ENCODE measurements around the gene LZTS3. TPM values are rescaled to one million over a fixed set of nuclear protein-coding genes. Genes with fewer than 3 reads are reported as not detected.

LZTS3 gene
- total and polyA plus RNA-seq, 2 of the 13 experiments (the other 11 are each of a cell fraction or from before 2014, with no cell fraction given) = 10.1 to 31.3 TPM

GRCh38 chr20:3194617-3195280 is 21.4 kb upstream of the LZTS3 start:
- CTCF ChIA-PET (ENCODE audit: low intra/inter-chr PET ratio, low total read pairs) = no interaction called here
- H3K4me3 ChIP-seq (replicated peaks in 1 of 3; ENCODE audit: insufficient read depth in 1 of 3, low read depth in 2 of 3, low read length in 3 of 3) = no peak overlapping the region
- no peaks in the 10 kb centered on the region for H3K27me3 ChIP-seq (ENCODE audit: control insufficient read depth in 1 of 2, insufficient read depth in 2 of 2, low read length in 2 of 2)
- in situ Hi-C loops (cut with HindIII; ENCODE audit: extremely low pct_ligation_motif_present, low pct_unique_long_range_greater_than_20kb) (no loop called here), intact Hi-C loops (cut with micrococcal nuclease; ENCODE audit: unreplicated experiment) (no loop called here)
- FAIRE-seq (no peak), DNase-seq (ENCODE audit: low spot score) (no peak), ATAC-seq (no peak)
- H3K9ac ChIP-seq (ENCODE audit: insufficient read depth, low read depth, low read length) = no peak overlapping the region
- H3K4me2 ChIP-seq (ENCODE audit: low read depth, low read length) = no peak overlapping the region
- no TSS peak for BruUV-seq (replicated peaks)
- H2AFZ ChIP-seq (ENCODE audit: low read length) = no peak overlapping the region
- POLR2A ChIA-PET = no interaction called here
- WGBS (ENCODE audit: low lambda C conversion rate) = 98% methylated on average over 9 of the region's 10 CpGs
- peaks cover 63 to 88% of the 10 kb centered on the region in 2 experiments for H3K36me3 ChIP-seq (replicated peaks in 1 of 2; ENCODE audit: control insufficient read depth in 1 of 2, insufficient read depth in 2 of 2, low read length in 2 of 2)
- H4K20me1 ChIP-seq (ENCODE audit: insufficient read depth, low read length) = no peaks in the 10 kb centered on the region
- no peaks in the 10 kb centered on the region for H3K4me1 ChIP-seq (ENCODE audit: insufficient read depth, low read length)
- H3K79me2 ChIP-seq (ENCODE audit: insufficient read depth, low read length) = no peaks in the 10 kb centered on the region
- H3K27ac ChIP-seq (ENCODE audit: extremely low read length, insufficient read depth, low read length) = no peak overlapping the region
- H3K9me3 ChIP-seq (ENCODE audit: low read length) = no peaks in the 10 kb centered on the region
- no peak for TF ChIP-seq CBX1 (IDR thresholded peaks at IDR 0.05; ENCODE audit: low read depth)
- TF ChIP-seq, protein P1, sequence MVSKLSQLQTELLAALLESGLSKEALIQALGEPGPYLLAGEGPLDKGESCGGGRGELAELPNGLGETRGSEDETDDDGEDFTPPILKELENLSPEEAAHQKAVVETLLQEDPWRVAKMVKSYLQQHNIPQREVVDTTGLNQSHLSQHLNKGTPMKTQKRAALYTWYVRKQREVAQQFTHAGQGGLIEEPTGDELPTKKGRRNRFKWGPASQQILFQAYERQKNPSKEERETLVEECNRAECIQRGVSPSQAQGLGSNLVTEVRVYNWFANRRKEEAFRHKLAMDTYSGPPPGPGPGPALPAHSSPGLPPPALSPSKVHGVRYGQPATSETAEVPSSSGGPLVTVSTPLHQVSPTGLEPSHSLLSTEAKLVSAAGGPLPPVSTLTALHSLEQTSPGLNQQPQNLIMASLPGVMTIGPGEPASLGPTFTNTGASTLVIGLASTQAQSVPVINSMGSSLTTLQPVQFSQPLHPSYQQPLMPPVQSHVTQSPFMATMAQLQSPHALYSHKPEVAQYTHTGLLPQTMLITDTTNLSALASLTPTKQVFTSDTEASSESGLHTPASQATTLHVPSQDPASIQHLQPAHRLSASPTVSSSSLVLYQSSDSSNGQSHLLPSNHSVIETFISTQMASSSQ (IDR thresholded peaks at IDR 0.05; ENCODE audit: low read depth) = no peak
- TF ChIP-seq, protein P1 (CRISPR knock-in tag; IDR thresholded peaks at IDR 0.05; ENCODE audit: borderline replicate concordance) = 0 out of 2 replicates have a peak, but pooled peaks have one; percentile 34
- no peak for TF ChIP-seq ARID2 (CRISPR knock-in tag; IDR thresholded peaks at IDR 0.05; ENCODE audit: borderline replicate concordance)
- no peak for TF ChIP-seq ZFAT (CRISPR knock-in tag; conservative IDR thresholded peaks at IDR 0.05)
- TF ChIP-seq ZNF318 (CRISPR knock-in tag; IDR thresholded peaks at IDR 0.05) = 0 out of 2 replicates have a peak, but pooled peaks have one; percentile 61
- 0 out of 2 replicates have a peak, but pooled peaks have one; percentile 60 for TF ChIP-seq ZBTB46 (CRISPR knock-in tag; IDR thresholded peaks at IDR 0.05; ENCODE audit: borderline replicate concordance)
- no peak for TF ChIP-seq NFE2 (CRISPR knock-in tag; IDR thresholded peaks at IDR 0.05)
